Gastrocnemius medialis (tissue), 4 donors: ENCODE results near the gene ARF3. TPM values are rescaled to one million over a fixed set of nuclear protein-coding genes. Genes with fewer than 3 reads are reported as not detected.
"Not testable (repeated sequence)": the region's sequence is repeated elsewhere in the genome, so short reads cannot be mapped to it uniquely, and the experiment has no call there.

Source experiments
- ATAC-seq, 2 donors: fragments of 150-250 bp; one replicate each; pipeline ENCODE4 v1.9.1; 2016
- DNase-seq, 2 donors: peaks; one replicate each; pipeline ENCODE4 v3.0.0-alpha.2; 2019
- H3K27ac ChIP-seq, 4 donors: fragments of 200-600 bp; sonication (generic); 1 replicate in 1 of 4; 2 replicates in 3 of 4; pipeline ENCODE4 v1.5.1; 2016 to 2018; ENCODE audit warnings: mild to moderate bottlenecking in 2 of 4, moderate library complexity in 1 of 4
- H3K27me3 ChIP-seq, 3 donors: fragments of 200-600 bp; sonication (generic) in 2 of 3; 1 replicate in 1 of 3; 2 replicates in 2 of 3; pipeline versions ENCODE4 v1.5.1 to v1.6.0; 2016 to 2019; ENCODE audit warnings: mild to moderate bottlenecking in 1 of 3, moderate library complexity in 1 of 3
- H3K36me3 ChIP-seq, 2 donors: fragments of 200-600 bp; sonication (generic) in 1 of 2; one replicate each; pipeline ENCODE4 v1.5.1; 2017 to 2018
- H3K4me1 ChIP-seq, 2 donors: fragments of 200-600 bp; sonication (generic) in 1 of 2; one replicate each; pipeline ENCODE4 v1.5.1; 2016 to 2017; ENCODE audit warnings: mild to moderate bottlenecking in 2 of 2
- H3K4me3 ChIP-seq, 4 donors: fragments of 200-600 bp; sonication (generic) in 3 of 4; 1 replicate in 1 of 4; 2 replicates in 3 of 4; pipeline ENCODE4 v1.5.1; 2016 to 2019; ENCODE audit warnings: mild to moderate bottlenecking in 2 of 4
- H3K9me3 ChIP-seq, 3 donors: fragments of 200-600 bp; sonication (generic) in 2 of 3; 1 replicate in 1 of 3; 2 replicates in 2 of 3; pipeline ENCODE4 v1.5.1; 2016 to 2019
- CTCF ChIP-seq, 5 experiments: fragments of 450-650 bp in 3 of 5; fragments of 200-600 bp in 2 of 5; sonication (generic) in 2 of 5; IDR thresholded peaks in 4 of 5; conservative IDR thresholded peaks in 1 of 5; 1 replicate in 4 of 5; 2 replicates in 1 of 5; pipeline ENCODE4 v1.5.1; 2016 to 2019; ENCODE audit warnings: antibody characterized with exemption in 5 of 5, mild to moderate bottlenecking in 3 of 5, moderate library complexity in 3 of 5
- POLR2A ChIP-seq, 2 donors: fragments of 450-650 bp; IDR thresholded peaks; one replicate each; pipeline ENCODE4 v1.6.1; 2017; ENCODE audit warnings: antibody characterized with exemption in 2 of 2, mild to moderate bottlenecking in 2 of 2, moderate library complexity in 2 of 2
- in situ Hi-C, 4 donors: fragments of 200-750 bp; cut with MboI; loops; one replicate each; pipeline versions ENCODE4 v1.15.0 to v1.8.0; 2017; ENCODE audit warnings: low sequenced_read_pairs in 4 of 4
- intact Hi-C: fragments of 100-400 bp; cut with DNase I; formaldehyde crosslinking; loops from one replicate; pipeline ENCODE4 v1.15.1; 2023; ENCODE audit warnings: low total_unique reads
- total RNA-seq, 4 donors: library from RNA; depleted of rRNA; stranded (reverse); fragments of >200 nt; gene quantifications; one replicate each; pipeline versions ENCODE4 v1.1.0 to v1.2.3, GENCODE V29; 2016

Gene ARF3
- total RNA-seq, 4 donors from 2014 or later, result 4.9 to 17.2 (median 13.5) TPM

- intact Hi-C loops (no loop called here), in situ Hi-C loops (no loop called here)
- H3K9me3 ChIP-seq, result no peaks in the 10 kb centered on the region
- H3K4me1 ChIP-seq, result no peaks in the 10 kb centered on the region
- DNase-seq (no peak), ATAC-seq (no peak)
- no peak overlapping the region for H3K4me3 ChIP-seq
- TF ChIP-seq CTCF (IDR thresholded peaks at IDR 0.05 in 4 of 5, conservative IDR thresholded peaks at IDR 0.05 in 1 of 5) (no peak), POLR2A (IDR thresholded peaks at IDR 0.05) (no peak)
- H3K27me3 ChIP-seq, result no peaks in the 10 kb centered on the region
- no peak overlapping the region for H3K27ac ChIP-seq
- H3K36me3 ChIP-seq, result no peaks in the 10 kb centered on the region
These were observed 39.3 kb downstream of the ARF3 start for GRCh38 chr12:48917857-48918537.

- ATAC-seq, result no peak
- no peaks in the 10 kb centered on the region for H3K36me3 ChIP-seq
- intact Hi-C loops (no loop called here), in situ Hi-C loops (no loop called here)
- no peak for TF ChIP-seq POLR2A (IDR thresholded peaks at IDR 0.05)
- TF ChIP-seq CTCF (IDR thresholded peaks at IDR 0.05 in 4 of 5, conservative IDR thresholded peaks at IDR 0.05 in 1 of 5), result no peak
- no peaks in the 10 kb centered on the region for H3K9me3 ChIP-seq
- no peak overlapping the region for H3K4me3 ChIP-seq
- no peaks in the 10 kb centered on the region for H3K4me1 ChIP-seq
- H3K27ac ChIP-seq, result no peak overlapping the region
- no peaks in the 10 kb centered on the region for H3K27me3 ChIP-seq
- no peak for DNase-seq
These were observed 47.1 kb downstream of the ARF3 start for GRCh38 chr12:48910196-48910595.

- H3K9me3 ChIP-seq, in situ Hi-C loops, H3K27me3 ChIP-seq, H3K36me3 ChIP-seq, H3K4me1 ChIP-seq, intact Hi-C loops, ATAC-seq, H3K4me3 ChIP-seq, H3K27ac ChIP-seq, DNase-seq: not testable (repeated sequence)
These were observed 47.6 kb downstream of the ARF3 start for GRCh38 chr12:48909698-48910097.

GRCh38 chr12:48907245-48907644 is 50.0 kb downstream of the ARF3 start:
- in situ Hi-C loops, result no loop called here
- H3K4me3 ChIP-seq, result no peak overlapping the region
- peaks cover 0 to 8% (median 4%) of the 10 kb centered on the region in 3 donors for H3K27me3 ChIP-seq
- DNase-seq (no peak), ATAC-seq (no peak)
- no peak overlapping the region for H3K27ac ChIP-seq
- TF ChIP-seq POLR2A (IDR thresholded peaks at IDR 0.05) (no peak), CTCF (IDR thresholded peaks at IDR 0.05 in 4 of 5, conservative IDR thresholded peaks at IDR 0.05 in 1 of 5) (no peak)
- H3K9me3 ChIP-seq, result no peaks in the 10 kb centered on the region
- H3K36me3 ChIP-seq, result no peaks in the 10 kb centered on the region
- peaks cover 0 to 4% of the 10 kb centered on the region in 2 donors for H3K4me1 ChIP-seq
- intact Hi-C loops, result no loop called here

- intact Hi-C loops, result no loop called here
- Histone ChIP-seq H3K27ac (no peak overlapping the region), H3K36me3 (no peaks in the 10 kb centered on the region), H3K9me3 (no peaks in the 10 kb centered on the region), H3K4me3 (peak overlapping the region; percentile 27 to 53 (median 44)), H3K27me3 (peaks cover 0 to 8% (median 4%) of the 10 kb centered on the region in 3 donors), H3K4me1 (peaks cover 0 to 4% of the 10 kb centered on the region in 2 donors)
- ATAC-seq (peak in 1 of 2 donors; percentile 58), DNase-seq (peak in 1 of 2 donors; percentile 39)
- TF ChIP-seq POLR2A (IDR thresholded peaks at IDR 0.05) (no peak), CTCF (IDR thresholded peaks at IDR 0.05 in 4 of 5, conservative IDR thresholded peaks at IDR 0.05 in 1 of 5) (peak in 2 of 5 experiments; percentile 30 to 49)
- in situ Hi-C loops, result no loop called here
These were observed 53.3 kb downstream of the ARF3 start for GRCh38 chr12:48903982-48904411.
